CD8-positive, alpha-beta memory T cell (primary cell): ENCODE measurements around the gene NINL. TPM values are rescaled to one million over a fixed set of nuclear protein-coding genes. Genes with fewer than 3 reads are reported as not detected.

ENCODE experiments used
- CTCF ChIA-PET: fragments of 350-600 bp; sonication (Branson Sonifier 250); formaldehyde crosslinking; loops from one replicate; lab custom pipeline; 2021; ENCODE audit warnings: antibody characterized with exemption; lab: Charles Lee
- POLR2A ChIA-PET: fragments of 350-600 bp; sonication (Branson Sonifier 250); formaldehyde crosslinking; loops from one replicate; lab custom pipeline; 2021; ENCODE audit warnings: antibody characterized with exemption; lab: Charles Lee
- DNase-seq, 5 donors: peaks; one replicate each; pipeline versions ENCODE4 v3.0.0 to v3.0.0-alpha.2; 2020 to 2022; ENCODE audit warnings: mixed read lengths in 1 of 5
- H3K27ac ChIP-seq: one replicate; pipeline ENCODE4 v1.7.0; 2013; ENCODE audit warnings: low read depth, mild to moderate bottlenecking, low read length, moderate library complexity
- H3K27me3 ChIP-seq: 2 replicates; pipeline ENCODE4 v1.7.0; 2013; ENCODE audit warnings: low read length, mild to moderate bottlenecking; ENCODE audit not compliant: insufficient read depth, poor library complexity, severe bottlenecking
- H3K36me3 ChIP-seq: 2 replicates; pipeline ENCODE4 v1.7.0; 2013; ENCODE audit warnings: mild to moderate bottlenecking, low read length, moderate library complexity; ENCODE audit not compliant: insufficient read depth
- H3K4me1 ChIP-seq: 2 replicates; pipeline ENCODE4 v1.7.0; 2013; ENCODE audit warnings: mild to moderate bottlenecking, low read length, moderate library complexity; ENCODE audit not compliant: insufficient read depth
- H3K4me3 ChIP-seq: 2 replicates; pipeline ENCODE4 v1.7.0; 2013; ENCODE audit warnings: mild to moderate bottlenecking, low read length
- H3K9me3 ChIP-seq: 2 replicates; pipeline ENCODE4 v1.7.0; 2013; ENCODE audit warnings: mild to moderate bottlenecking, low read length
- H3K27ac Mint-ChIP-seq, 8 donors: one replicate each; pipeline ENCODE4 v1.8.0; 2020 to 2021; ENCODE audit warnings: mixed read lengths in 8 of 8, mild to moderate bottlenecking in 6 of 8, inconsistent platforms in 3 of 8, moderate library complexity in 3 of 8
- H3K27me3 Mint-ChIP-seq, 2 donors: one replicate each; pipeline ENCODE4 v1.8.0; 2020 to 2021; ENCODE audit warnings: mixed read lengths in 2 of 2, mild to moderate bottlenecking in 1 of 2, moderate library complexity in 1 of 2
- H3K36me3 Mint-ChIP-seq, 3 donors: one replicate each; pipeline ENCODE4 v1.8.0; 2020 to 2021; ENCODE audit warnings: mixed read lengths in 3 of 3, inconsistent platforms in 1 of 3, mild to moderate bottlenecking in 1 of 3
- H3K4me1 Mint-ChIP-seq, 3 donors: one replicate each; pipeline ENCODE4 v1.8.0; 2020 to 2021; ENCODE audit warnings: mixed read lengths in 3 of 3, inconsistent platforms in 1 of 3, mild to moderate bottlenecking in 1 of 3
- H3K4me3 Mint-ChIP-seq, 7 donors: one replicate each; pipeline ENCODE4 v1.8.0; 2020 to 2021; ENCODE audit warnings: mixed read lengths in 7 of 7, mild to moderate bottlenecking in 6 of 7, moderate library complexity in 4 of 7, inconsistent platforms in 2 of 7
- H3K9me3 Mint-ChIP-seq, 5 donors: one replicate each; pipeline ENCODE4 v1.8.0; 2020 to 2022; ENCODE audit warnings: mixed read lengths in 5 of 5, mild to moderate bottlenecking in 3 of 5, moderate library complexity in 2 of 5, inconsistent platforms in 1 of 5
- polyA plus RNA-seq: library from polyadenylated mRNA; unstranded; fragments of 300-500 nt; fragmentation: Illumina TruSeq; gene quantifications from one replicate; pipeline ENCODE4 v1.2.3, GENCODE V29; 2021
- total RNA-seq, 2 experiments: library from RNA; stranded (reverse); gene quantifications; one replicate each; pipeline ENCODE4 v1.2.3, GENCODE V29; 2021

Gene NINL
- total and polyA plus RNA-seq, 3 experiments from 2014 or later = 0.64 to 1.5 (median 0.77) TPM

- no peak overlapping the region for H3K4me3 ChIP-seq
- Mint-ChIP-seq H3K4me3 (peak overlapping the region in 1 of 7 donors; percentile 13), H3K27me3 (no peaks in the 10 kb centered on the region), H3K4me1 (no peaks in the 10 kb centered on the region), H3K27ac (no peak overlapping the region), H3K36me3 (no peaks in the 10 kb centered on the region), H3K9me3 (no peaks in the 10 kb centered on the region)
- H3K4me1 ChIP-seq = no peaks in the 10 kb centered on the region
- DNase-seq = no peak
- no peaks in the 10 kb centered on the region for H3K9me3 ChIP-seq
- CTCF ChIA-PET = no interaction called here
- no peak overlapping the region for H3K27ac ChIP-seq
- POLR2A ChIA-PET = no interaction called here
- no peaks in the 10 kb centered on the region for H3K27me3 ChIP-seq
- H3K36me3 ChIP-seq = no peaks in the 10 kb centered on the region
Measured at GRCh38 chr20:25454153-25454900, 131.0 kb downstream of the NINL start.

GRCh38 chr20:25453035-25453810 is 132.1 kb downstream of the NINL start:
- ChIA-PET POLR2A (no interaction called here), CTCF (no interaction called here)
- Histone ChIP-seq H3K4me3 (no peak overlapping the region), H3K27me3 (no peaks in the 10 kb centered on the region), H3K9me3 (no peaks in the 10 kb centered on the region), H3K4me1 (no peaks in the 10 kb centered on the region), H3K36me3 (no peaks in the 10 kb centered on the region), H3K27ac (no peak overlapping the region)
- H3K27ac Mint-ChIP-seq = no peak overlapping the region
- H3K36me3 Mint-ChIP-seq = peaks cover 0 to 6% (median 1%) of the 10 kb centered on the region in 3 donors
- no peaks in the 10 kb centered on the region for H3K27me3 Mint-ChIP-seq
- DNase-seq = no peak
- no peaks in the 10 kb centered on the region for H3K9me3 Mint-ChIP-seq
- H3K4me1 Mint-ChIP-seq = no peaks in the 10 kb centered on the region
- no peak overlapping the region for H3K4me3 Mint-ChIP-seq

GRCh38 chr20:25452333-25452732 is 133.0 kb downstream of the NINL start:
- ChIA-PET POLR2A (no interaction called here), CTCF (no interaction called here)
- no peaks in the 10 kb centered on the region for H3K9me3 Mint-ChIP-seq

GRCh38 chr20:25447671-25448070 is 137.7 kb downstream of the NINL start:
- Mint-ChIP-seq H3K4me3 (no peak overlapping the region), H3K27me3 (no peaks in the 10 kb centered on the region), H3K27ac (no peak overlapping the region), H3K9me3 (no peaks in the 10 kb centered on the region), H3K36me3 (peaks cover 0 to 8% (median 6%) of the 10 kb centered on the region in 3 donors), H3K4me1 (peaks cover 0 to 9% (median 4%) of the 10 kb centered on the region in 3 donors)
- Histone ChIP-seq H3K27ac (no peak overlapping the region), H3K9me3 (no peaks in the 10 kb centered on the region), H3K4me1 (no peaks in the 10 kb centered on the region), H3K4me3 (no peak overlapping the region), H3K27me3 (no peaks in the 10 kb centered on the region), H3K36me3 (no peaks in the 10 kb centered on the region)
- DNase-seq = no peak
- ChIA-PET CTCF (no interaction called here), POLR2A (interaction anchor here (0.6 kb wide), 1 partner anchor 134 kb away, joined by 6 read pairs; no protein-coding TSS in a partner anchor)

More at GRCh38 chr20:25452333-25452732, 133.0 kb downstream of the NINL start:
- H3K9me3 ChIP-seq = no peaks in the 10 kb centered on the region
- no peaks in the 10 kb centered on the region for H3K27me3 ChIP-seq
- Mint-ChIP-seq H3K27ac (no peak overlapping the region), H3K4me1 (no peaks in the 10 kb centered on the region), H3K36me3 (peaks cover 0 to 6% (median 3%) of the 10 kb centered on the region in 3 donors), H3K4me3 (no peak overlapping the region), H3K27me3 (no peaks in the 10 kb centered on the region)
- H3K4me1 ChIP-seq = no peaks in the 10 kb centered on the region
- no peak overlapping the region for H3K27ac ChIP-seq
- DNase-seq = no peak
- H3K4me3 ChIP-seq = no peak overlapping the region
- no peaks in the 10 kb centered on the region for H3K36me3 ChIP-seq

- Histone ChIP-seq H3K9me3 (no peaks in the 10 kb centered on the region), H3K36me3 (no peaks in the 10 kb centered on the region), H3K4me3 (no peak overlapping the region), H3K27ac (no peak overlapping the region), H3K4me1 (no peaks in the 10 kb centered on the region), H3K27me3 (no peaks in the 10 kb centered on the region)
- no peak for DNase-seq
- H3K4me3 Mint-ChIP-seq = no peak overlapping the region
- no peak overlapping the region for H3K27ac Mint-ChIP-seq
- no peaks in the 10 kb centered on the region for H3K27me3 Mint-ChIP-seq
- POLR2A ChIA-PET = no interaction called here
- H3K9me3 Mint-ChIP-seq = no peaks in the 10 kb centered on the region
- H3K36me3 Mint-ChIP-seq = peaks cover 0 to 8% (median 6%) of the 10 kb centered on the region in 3 donors
- CTCF ChIA-PET = no interaction called here
- H3K4me1 Mint-ChIP-seq = peaks cover 0 to 9% (median 4%) of the 10 kb centered on the region in 3 donors
Measured at GRCh38 chr20:25444556-25444955, 140.8 kb downstream of the NINL start.

GRCh38 chr20:25439328-25439727 is 146.0 kb downstream of the NINL start:
- Mint-ChIP-seq H3K4me3 (no peak overlapping the region), H3K9me3 (no peaks in the 10 kb centered on the region), H3K27me3 (no peaks in the 10 kb centered on the region), H3K4me1 (no peaks in the 10 kb centered on the region), H3K36me3 (no peaks in the 10 kb centered on the region), H3K27ac (no peak overlapping the region)
- CTCF ChIA-PET = no interaction called here
- no peaks in the 10 kb centered on the region for H3K9me3 ChIP-seq
- H3K36me3 ChIP-seq = no peaks in the 10 kb centered on the region
- H3K4me1 ChIP-seq = no peaks in the 10 kb centered on the region
- no peak for DNase-seq
- no peaks in the 10 kb centered on the region for H3K27me3 ChIP-seq
- POLR2A ChIA-PET = no interaction called here
- H3K27ac ChIP-seq = no peak overlapping the region
- H3K4me3 ChIP-seq = no peak overlapping the region

GRCh38 chr20:25437153-25437581 is 148.2 kb downstream of the NINL start:
- CTCF ChIA-PET = no interaction called here
- no peak overlapping the region for H3K4me3 ChIP-seq
- H3K9me3 Mint-ChIP-seq = no peaks in the 10 kb centered on the region
- no peak overlapping the region for H3K27ac Mint-ChIP-seq
- no peaks in the 10 kb centered on the region for H3K9me3 ChIP-seq
- no peaks in the 10 kb centered on the region for H3K4me1 ChIP-seq
- no peaks in the 10 kb centered on the region for H3K27me3 Mint-ChIP-seq
- H3K27ac ChIP-seq = no peak overlapping the region
- POLR2A ChIA-PET = no interaction called here
- no peaks in the 10 kb centered on the region for H3K36me3 Mint-ChIP-seq
- H3K36me3 ChIP-seq = no peaks in the 10 kb centered on the region
- no peak overlapping the region for H3K4me3 Mint-ChIP-seq
- DNase-seq = no peak
- H3K27me3 ChIP-seq = no peaks in the 10 kb centered on the region
- H3K4me1 Mint-ChIP-seq = no peaks in the 10 kb centered on the region

GRCh38 chr20:25424536-25424935 is 160.8 kb downstream of the NINL start:
- Mint-ChIP-seq H3K4me1 (peaks cover 4 to 7% (median 4%) of the 10 kb centered on the region in 3 donors), H3K4me3 (no peak overlapping the region), H3K9me3 (no peaks in the 10 kb centered on the region), H3K27ac (no peak overlapping the region), H3K36me3 (no peaks in the 10 kb centered on the region), H3K27me3 (no peaks in the 10 kb centered on the region)
- H3K36me3 ChIP-seq = no peaks in the 10 kb centered on the region
- H3K4me3 ChIP-seq = no peak overlapping the region
- no peaks in the 10 kb centered on the region for H3K4me1 ChIP-seq
- H3K27ac ChIP-seq = no peak overlapping the region
- no peaks in the 10 kb centered on the region for H3K27me3 ChIP-seq
- ChIA-PET CTCF (no interaction called here), POLR2A (no interaction called here)
- no peak for DNase-seq
- H3K9me3 ChIP-seq = no peaks in the 10 kb centered on the region
